Type B pancreatic cell (in vitro differentiated cells): ENCODE data around the gene SOX13. TPM values are rescaled to one million over a fixed set of nuclear protein-coding genes. Genes with fewer than 3 reads are reported as not detected.
A peak's percentile ranks its signal among the peaks of the same experiment; 100 is the strongest.

Experiments used
- DNase-seq: peaks from one replicate; pipeline ENCODE4 v3.0.0; 2021; ENCODE audit warnings: mixed read lengths; ENCODE audit not compliant: unreplicated experiment; ENCODE audit errors: extremely low spot score
- H3K27ac Mint-ChIP-seq: 2 replicates; pipeline ENCODE4 v1.8.0; 2021; ENCODE audit warnings: mild to moderate bottlenecking, mixed read lengths
- H3K27me3 Mint-ChIP-seq: 2 replicates; pipeline ENCODE4 v1.8.0; 2021; ENCODE audit warnings: mixed read lengths
- H3K36me3 Mint-ChIP-seq: 2 replicates; pipeline ENCODE4 v1.8.0; 2021; ENCODE audit warnings: mixed read lengths
- H3K4me1 Mint-ChIP-seq: one replicate; pipeline ENCODE4 v1.8.0; 2021; ENCODE audit warnings: mixed read lengths; ENCODE audit not compliant: unreplicated experiment
- H3K4me3 Mint-ChIP-seq: 2 replicates; pipeline ENCODE4 v1.8.0; 2021; ENCODE audit warnings: mild to moderate bottlenecking, mixed read lengths
- H3K9me3 Mint-ChIP-seq: 2 replicates; pipeline ENCODE4 v1.8.0; 2021; ENCODE audit warnings: mixed read lengths
- CTCF ChIP-seq: fragments of 200-600 bp; sonication (generic); conservative IDR thresholded peaks from 2 replicates; pipeline ENCODE4 v1.5.0; 2021; ENCODE audit warnings: antibody characterized with exemption, mild to moderate bottlenecking
- total RNA-seq: library from RNA; stranded (reverse); gene quantifications from 2 replicates; pipeline ENCODE4 v1.2.1, GENCODE V29; 2021; ENCODE audit warnings: low replicate concordance

SOX13 gene
- total RNA-seq, 1 donor from 2014 or later, result 39.4 TPM

GRCh38 chr1:204121840-204122555 is 49.1 kb downstream of the SOX13 start:
- Mint-ChIP-seq H3K4me3 (no peak overlapping the region), H3K9me3 (no peaks in the 10 kb centered on the region), H3K4me1 (peaks cover 17% of the 10 kb centered on the region), H3K27me3 (no peaks in the 10 kb centered on the region), H3K27ac (no peak overlapping the region), H3K36me3 (peaks cover 22% of the 10 kb centered on the region)
- DNase-seq, result no peak
- TF ChIP-seq CTCF, result no peak

- Mint-ChIP-seq H3K4me3 (no peak overlapping the region), H3K4me1 (peaks cover 29% of the 10 kb centered on the region), H3K36me3 (peaks cover 22% of the 10 kb centered on the region), H3K27me3 (no peaks in the 10 kb centered on the region), H3K27ac (peak overlapping the region; percentile 39), H3K9me3 (no peaks in the 10 kb centered on the region)
- DNase-seq, result no peak
- TF ChIP-seq CTCF, result peak; percentile 65
These were observed 50.5 kb downstream of the SOX13 start for GRCh38 chr1:204123376-204123775.

GRCh38 chr1:204124639-204125038 is 51.7 kb downstream of the SOX13 start:
- H3K4me3 Mint-ChIP-seq, result no peak overlapping the region
- no peak for DNase-seq
- no peak for TF ChIP-seq CTCF
- peak overlapping the region; percentile 74 for H3K27ac Mint-ChIP-seq
- H3K9me3 Mint-ChIP-seq, result no peaks in the 10 kb centered on the region
- H3K36me3 Mint-ChIP-seq, result peaks cover 18% of the 10 kb centered on the region
- peaks cover 40% of the 10 kb centered on the region for H3K4me1 Mint-ChIP-seq
- H3K27me3 Mint-ChIP-seq, result no peaks in the 10 kb centered on the region

GRCh38 chr1:204125759-204126351 is 52.9 kb downstream of the SOX13 start:
- H3K9me3 Mint-ChIP-seq, result no peaks in the 10 kb centered on the region
- H3K27ac Mint-ChIP-seq, result peak overlapping the region; percentile 55
- DNase-seq, result no peak
- H3K36me3 Mint-ChIP-seq, result peaks cover 18% of the 10 kb centered on the region
- H3K27me3 Mint-ChIP-seq, result no peaks in the 10 kb centered on the region
- H3K4me3 Mint-ChIP-seq, result no peak overlapping the region
- peaks cover 45% of the 10 kb centered on the region for H3K4me1 Mint-ChIP-seq
- no peak for TF ChIP-seq CTCF

- Mint-ChIP-seq H3K4me3 (no peak overlapping the region), H3K9me3 (no peaks in the 10 kb centered on the region), H3K27me3 (no peaks in the 10 kb centered on the region), H3K4me1 (peaks cover 46% of the 10 kb centered on the region), H3K36me3 (peaks cover 18% of the 10 kb centered on the region), H3K27ac (peak overlapping the region; percentile 5)
- TF ChIP-seq CTCF, result no peak
- DNase-seq, result no peak
These were observed 53.5 kb downstream of the SOX13 start for GRCh38 chr1:204126386-204126785.
